Panc1 (cell line): ENCODE results near the gene NUP50. TPM values are rescaled to one million over a fixed set of nuclear protein-coding genes. Genes with fewer than 3 reads are reported as not detected.

Source experiments
- ATAC-seq: fragments of 200-7000 bp; cut with Tn5 transposase; 2 replicates; pipeline ENCODE4 v1.9.1; 2020; ENCODE audit warnings: mild to moderate bottlenecking, moderate library complexity
- BruUV-seq: library from RNA; stranded (reverse); fragments of 400-500 nt; replicated peaks from 2 replicates; lab custom pipeline; 2021; lab: Mats Ljungman, UMichigan
- CTCF ChIA-PET: fragments of 300-600 bp; sonication (Branson Sonifier 250); formaldehyde crosslinking; loops from one replicate; lab custom pipeline; 2022; ENCODE audit warnings: antibody characterized with exemption; lab: Charles Lee
- POLR2A ChIA-PET: fragments of 300-600 bp; sonication (Branson Sonifier 250); formaldehyde crosslinking; loops from one replicate; lab custom pipeline; 2022; ENCODE audit warnings: antibody characterized with exemption; lab: Charles Lee
- DNase-seq: peaks from one replicate; pipeline ENCODE4 v3.0.0-alpha.2; 2010; ENCODE audit warnings: low read depth, low spot score
- H3K27ac ChIP-seq: 2 replicates; pipeline ENCODE4 v1.5.1; 2011; ENCODE audit warnings: mild to moderate bottlenecking, low read length, inconsistent platforms
- H3K27me3 ChIP-seq: fragments of 200-500 bp; sonication (Bioruptor generic); 2 replicates; pipeline ENCODE4 v1.6.0; 2014; ENCODE audit warnings: low read length, inconsistent platforms; ENCODE audit not compliant: control insufficient read depth, insufficient read depth
- H3K36me3 ChIP-seq: fragments of 200-500 bp; sonication (Bioruptor generic); 2 replicates; pipeline ENCODE4 v1.5.1; 2014; ENCODE audit warnings: inconsistent platforms, mild to moderate bottlenecking, low read length, moderate library complexity; ENCODE audit not compliant: control insufficient read depth, insufficient read depth
- H3K4me1 ChIP-seq: 2 replicates; pipeline ENCODE4 v1.5.1; 2011; ENCODE audit warnings: inconsistent platforms, mild to moderate bottlenecking, low read length, moderate library complexity; ENCODE audit not compliant: control insufficient read depth, insufficient read depth
- H3K4me3 ChIP-seq, 2 experiments: 2 replicates each; pipeline ENCODE4 v1.5.1; 2011 to 2012; ENCODE audit warnings: low read depth in 2 of 2, low read length in 2 of 2, mild to moderate bottlenecking in 2 of 2, inconsistent platforms in 1 of 2, moderate library complexity in 1 of 2
- H3K9me3 ChIP-seq: fragments of 200-500 bp; sonication (Bioruptor generic); 2 replicates; pipeline ENCODE4 v1.5.1; 2014; ENCODE audit warnings: low read depth, mild to moderate bottlenecking, inconsistent platforms, low read length, moderate library complexity; ENCODE audit not compliant: control insufficient read depth, insufficient read depth
- CTCF ChIP-seq: fragments of 450-650 bp; IDR thresholded peaks from 2 replicates; pipeline ENCODE4 v1.5.1; 2017; ENCODE audit warnings: mild to moderate bottlenecking
- POLR2AphosphoS5 ChIP-seq: IDR thresholded peaks from 2 replicates; pipeline ENCODE4 v1.6.1; 2012; ENCODE audit warnings: mild to moderate bottlenecking, low read depth, low read length, moderate library complexity
- REST ChIP-seq, 2 experiments: IDR thresholded peaks; 2 replicates each; pipeline ENCODE4 v1.6.1; 2011 to 2012; ENCODE audit warnings: low read depth in 2 of 2, control low read depth in 1 of 2, low read length in 1 of 2, mild to moderate bottlenecking in 1 of 2, moderate library complexity in 1 of 2; ENCODE audit not compliant: insufficient read depth in 1 of 2
- SIN3A ChIP-seq: IDR thresholded peaks from 2 replicates; pipeline ENCODE4 v1.6.1; 2012; ENCODE audit warnings: low read depth, mild to moderate bottlenecking, low read length, moderate library complexity, borderline replicate concordance; ENCODE audit not compliant: insufficient read depth
- TCF7L2 ChIP-seq: IDR thresholded peaks from 2 replicates; pipeline ENCODE4 v1.6.1; 2011; ENCODE audit warnings: mild to moderate bottlenecking, low read depth, low read length, inconsistent platforms
- in situ Hi-C: cut with HindIII; loops from 2 replicates; pipeline ENCODE4 v1.10.0; 2016; ENCODE audit warnings: low sequenced_read_pairs, low pct_unique_long_range_greater_than_20kb
- intact Hi-C: fragments of 100-400 bp; cut with micrococcal nuclease; formaldehyde crosslinking; loops from one replicate; pipeline ENCODE4 v1.10.0; 2022; ENCODE audit not compliant: unreplicated experiment
- total RNA-seq: library from RNA; stranded (reverse); gene quantifications from one replicate; pipeline ENCODE4 v1.2.1, GENCODE V29; 2021; ENCODE audit not compliant: unreplicated experiment

NUP50 gene
- total RNA-seq, 1 experiment from 2014 or later = 52.1 TPM

- DNase-seq (no peak), ATAC-seq (no peak)
- Histone ChIP-seq H3K9me3 (no peaks in the 10 kb centered on the region), H3K36me3 (no peaks in the 10 kb centered on the region), H3K27me3 (no peaks in the 10 kb centered on the region), H3K4me3 (no peak overlapping the region), H3K4me1 (no peaks in the 10 kb centered on the region; the same call in 1 of the 2 replicates), H3K27ac (no peak overlapping the region)
- no TSS peak for BruUV-seq
- in situ Hi-C loops = no loop called here
- TF ChIP-seq CTCF (no peak), TCF7L2 (no peak), POLR2AphosphoS5 (no peak), REST (IDR thresholded peaks at IDR 0.05; ENCODE audit: insufficient read depth in 1 of 2, low read depth in 2 of 2, low read length in 1 of 2) (no peak), SIN3A (no peak)
- ChIA-PET CTCF (no interaction called here), POLR2A (no interaction called here)
- intact Hi-C loops = no loop called here
Observed at GRCh38 chr22:45224331-45224730, 60.6 kb downstream of the NUP50 start.

GRCh38 chr22:45224988-45225731, 61.4 kb downstream of the NUP50 start:
- intact Hi-C loops = no loop called here
- ATAC-seq = no peak
- H3K27me3 ChIP-seq = no peaks in the 10 kb centered on the region
- BruUV-seq = no TSS peak
- DNase-seq = no peak
- POLR2A ChIA-PET = no interaction called here
- TF ChIP-seq TCF7L2 (no peak), SIN3A (no peak), POLR2AphosphoS5 (no peak), REST (IDR thresholded peaks at IDR 0.05; ENCODE audit: insufficient read depth in 1 of 2, low read depth in 2 of 2, low read length in 1 of 2) (no peak), CTCF (no peak)
- CTCF ChIA-PET = no interaction called here
- no peaks in the 10 kb centered on the region for H3K9me3 ChIP-seq
- no peak overlapping the region for H3K4me3 ChIP-seq
- H3K36me3 ChIP-seq = no peaks in the 10 kb centered on the region
- no peaks in the 10 kb centered on the region; the same call in 1 of the 2 replicates for H3K4me1 ChIP-seq
- H3K27ac ChIP-seq = no peak overlapping the region
- in situ Hi-C loops = no loop called here
